ENCODE data around the gene PON3. TPM values are rescaled to one million over a fixed set of nuclear protein-coding genes. Genes with fewer than 3 reads are reported as not detected.

Gene PON3
- total and polyA plus RNA-seq, 2 of the 13 experiments (the other 11 are each of a cell fraction or from before 2014, with no cell fraction given), result 23.6 to 37.8 TPM

GRCh38 chr7:95321720-95322119 lies 74.5 kb downstream of the PON3 start (continued):
- TF ChIP-seq NFAT5 (CRISPR knock-in tag; IDR thresholded peaks at IDR 0.05) (no peak), THAP9 (CRISPR knock-in tag; IDR thresholded peaks at IDR 0.05; ENCODE audit: borderline replicate concordance) (no peak), ZNF646 (CRISPR knock-in tag; IDR thresholded peaks at IDR 0.05) (no peak), ZNF607 (CRISPR knock-in tag; IDR thresholded peaks at IDR 0.05; ENCODE audit: borderline replicate concordance) (no peak), ZNF572 (CRISPR knock-in tag; IDR thresholded peaks at IDR 0.05) (no peak)

Measured in HepG2 (cell line).